ENCODE data around the gene NR3C1.
A peak's percentile ranks its signal among the peaks of the same experiment; 100 is the strongest.

Gene NR3C1

GRCh38 chr5:143374496-143375217 is 28.8 kb downstream of the NR3C1 start:
- no peak for TF ChIP-seq POLR2A (IDR thresholded peaks at IDR 0.05; ENCODE audit: low read depth, low read length)
- DNase-seq (ENCODE audit: insufficient read length, low spot score), result no peak
- peak; percentile 45 for FAIRE-seq

DNA sequence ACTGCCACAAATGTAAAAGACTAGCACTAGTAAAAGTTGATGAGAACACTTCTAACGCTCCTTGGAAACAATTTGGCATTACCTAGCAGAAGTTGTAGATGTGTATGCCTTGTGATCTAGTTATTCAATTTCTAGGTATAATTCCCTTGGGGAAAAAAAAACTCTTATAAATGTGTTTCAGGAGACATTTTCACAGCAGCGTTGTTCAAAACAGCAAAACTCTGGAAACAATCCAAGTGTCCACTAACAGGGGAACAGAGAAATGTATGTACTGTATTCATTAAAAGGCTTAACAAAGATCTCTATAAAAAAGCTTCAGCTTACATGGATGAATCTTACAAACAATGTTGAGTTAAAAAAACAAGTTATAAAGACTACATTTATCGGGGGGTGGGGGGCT is 30.4 kb downstream of the NR3C1 start:
- no peak for TF ChIP-seq POLR2A (IDR thresholded peaks at IDR 0.05; ENCODE audit: low read depth, low read length)
- DNase-seq (ENCODE audit: insufficient read length, low spot score) (no peak), FAIRE-seq (no peak)

DNA sequence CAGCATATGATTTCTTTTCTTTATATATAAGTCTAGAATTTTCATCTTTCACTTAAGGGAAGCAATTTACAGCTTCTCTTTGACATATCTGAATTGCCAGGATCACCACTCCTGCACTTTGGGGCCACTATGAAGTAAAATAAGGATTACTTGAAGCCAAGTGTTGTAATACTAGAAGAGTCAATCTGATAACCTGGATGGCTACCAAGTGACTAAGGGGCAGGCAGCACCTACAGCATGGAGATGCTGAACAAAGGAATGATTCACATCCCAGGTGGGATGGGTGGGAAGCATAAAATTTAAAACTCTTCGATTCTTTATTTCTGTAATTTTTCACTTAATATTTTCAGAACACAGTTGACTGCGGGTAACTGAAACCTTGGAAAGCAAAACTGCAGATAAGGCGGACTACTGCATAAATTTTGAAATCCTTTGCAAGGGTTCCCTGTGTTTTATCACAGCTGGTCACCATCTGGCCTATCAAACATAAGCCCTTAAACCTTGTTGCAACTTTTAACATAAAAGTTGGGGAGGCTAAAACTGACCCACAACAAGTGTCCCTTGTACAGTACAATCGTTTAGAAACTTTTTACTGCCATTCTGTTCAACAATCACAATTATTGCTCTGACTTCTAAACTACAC is 31.2 kb downstream of the NR3C1 start:
- peak; percentile 38 for FAIRE-seq
- no peak for DNase-seq (ENCODE audit: insufficient read length, low spot score)
- TF ChIP-seq POLR2A (IDR thresholded peaks at IDR 0.05; ENCODE audit: low read depth, low read length), result no peak

GRCh38 chr5:143370440-143370839 is 33.0 kb downstream of the NR3C1 start:
- no peak for DNase-seq (ENCODE audit: insufficient read length, low spot score)
- FAIRE-seq, result no peak
- TF ChIP-seq POLR2A (IDR thresholded peaks at IDR 0.05; ENCODE audit: low read depth, low read length), result no peak

GRCh38 chr5:143364061-143364460 is 39.4 kb downstream of the NR3C1 start:
- DNase-seq (ENCODE audit: insufficient read length, low spot score), result no peak
- peak; percentile 69 for FAIRE-seq
- TF ChIP-seq POLR2A (IDR thresholded peaks at IDR 0.05; ENCODE audit: low read depth, low read length), result no peak

GRCh38 chr5:143362664-143363227 is 40.7 kb downstream of the NR3C1 start:
- DNase-seq (ENCODE audit: insufficient read length, low spot score) (no peak), FAIRE-seq (no peak)
- TF ChIP-seq POLR2A (IDR thresholded peaks at IDR 0.05; ENCODE audit: low read depth, low read length), result no peak

DNA sequence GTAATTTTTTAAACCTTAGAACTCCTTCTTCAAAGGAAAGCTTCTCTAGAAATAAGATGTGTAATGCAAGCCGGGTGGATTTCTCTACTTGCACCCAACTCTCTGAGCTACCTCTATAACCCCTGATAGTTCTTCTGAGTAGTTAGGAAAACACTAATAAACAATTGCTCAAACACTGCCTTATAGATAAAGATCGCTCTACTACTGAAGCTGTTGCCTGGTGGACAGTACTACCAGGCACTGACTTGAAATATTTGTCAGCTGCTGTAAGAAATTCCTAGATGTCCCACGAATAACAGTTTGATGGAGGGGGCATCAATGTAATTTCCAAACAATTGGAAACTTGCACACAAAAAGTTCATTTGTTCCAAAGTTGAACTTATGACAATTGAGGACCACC is 42.0 kb downstream of the NR3C1 start:
- TF ChIP-seq POLR2A (IDR thresholded peaks at IDR 0.05; ENCODE audit: low read depth, low read length), result no peak
- DNase-seq (ENCODE audit: insufficient read length, low spot score) (no peak), FAIRE-seq (no peak)

DNA sequence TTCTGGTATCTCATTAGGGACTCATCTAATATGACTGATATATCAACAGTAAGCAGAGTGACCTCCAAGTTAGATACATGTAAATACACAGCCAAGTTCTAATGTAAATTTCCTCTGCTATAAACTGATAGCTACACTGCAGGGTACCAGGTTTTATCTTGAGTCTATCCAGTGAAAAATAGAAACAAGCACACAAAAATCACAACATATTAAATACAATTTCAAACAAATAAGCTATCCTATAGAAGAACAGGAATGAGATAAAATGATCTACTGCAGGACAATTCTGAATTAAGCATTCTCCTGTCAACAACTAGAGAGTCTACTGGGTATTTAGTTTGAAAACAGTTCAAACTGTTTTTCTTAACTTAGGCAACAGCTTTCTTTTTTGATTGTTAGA is 42.7 kb downstream of the NR3C1 start:
- TF ChIP-seq POLR2A (IDR thresholded peaks at IDR 0.05; ENCODE audit: low read depth, low read length), result no peak
- FAIRE-seq (peak; percentile 50), DNase-seq (ENCODE audit: insufficient read length, low spot score) (no peak)

GRCh38 chr5:143359869-143360268 is 43.6 kb downstream of the NR3C1 start:
- no peak for TF ChIP-seq POLR2A (IDR thresholded peaks at IDR 0.05; ENCODE audit: low read depth, low read length)
- DNase-seq (ENCODE audit: insufficient read length, low spot score), result no peak
- no peak for FAIRE-seq

GRCh38 chr5:143356855-143357583 is 46.5 kb downstream of the NR3C1 start:
- FAIRE-seq (no peak), DNase-seq (ENCODE audit: insufficient read length, low spot score) (no peak)
- TF ChIP-seq POLR2A (IDR thresholded peaks at IDR 0.05; ENCODE audit: low read depth, low read length), result no peak

DNA sequence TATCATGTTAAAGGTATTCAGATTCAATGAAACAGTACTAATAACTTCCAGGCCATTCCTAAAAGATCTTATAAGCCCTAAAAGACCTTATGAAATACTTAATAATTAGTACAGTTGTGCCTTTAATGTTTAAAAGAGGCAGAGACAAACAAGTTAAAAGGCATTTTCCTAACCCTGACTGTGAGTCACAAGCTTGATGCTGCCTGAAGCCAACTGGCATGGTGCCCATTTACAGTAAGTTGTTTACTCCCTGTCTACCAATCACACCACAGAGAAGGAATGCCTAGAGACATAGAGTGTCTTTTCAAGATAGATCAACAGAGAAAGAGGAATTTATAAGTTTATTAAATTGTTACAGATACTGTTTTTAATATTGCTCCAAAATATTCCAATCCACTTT is 47.8 kb downstream of the NR3C1 start:
- peak; percentile 99 for FAIRE-seq
- DNase-seq (ENCODE audit: insufficient read length, low spot score), result peak; percentile 62
- TF ChIP-seq POLR2A (IDR thresholded peaks at IDR 0.05; ENCODE audit: low read depth, low read length), result no peak

- TF ChIP-seq POLR2A (IDR thresholded peaks at IDR 0.05; ENCODE audit: low read depth, low read length), result no peak
- no peak for DNase-seq (ENCODE audit: insufficient read length, low spot score)
- FAIRE-seq, result no peak
Observed at GRCh38 chr5:143354025-143354424, 49.5 kb downstream of the NR3C1 start.

DNA sequence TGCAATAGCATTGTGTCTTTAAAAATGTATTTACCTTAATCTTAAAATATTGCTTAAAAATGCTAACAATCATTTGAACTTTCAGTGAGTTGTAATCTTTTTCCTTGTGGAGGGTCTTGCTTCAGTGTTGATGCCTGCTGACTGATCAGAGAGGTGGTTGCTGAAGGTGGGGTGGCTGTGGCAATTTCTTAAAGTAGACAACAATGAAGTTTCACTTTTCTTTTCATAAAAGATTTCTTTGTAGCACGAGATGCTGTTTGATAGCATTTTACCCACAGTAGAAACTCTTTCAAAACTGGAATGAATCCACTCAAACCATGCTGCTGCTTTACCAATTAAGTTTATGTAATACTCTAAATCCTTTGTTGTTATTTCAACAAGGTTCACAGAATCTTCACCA is 50.8 kb downstream of the NR3C1 start:
- FAIRE-seq, result no peak
- DNase-seq (ENCODE audit: insufficient read length, low spot score), result no peak
- no peak for TF ChIP-seq POLR2A (IDR thresholded peaks at IDR 0.05; ENCODE audit: low read depth, low read length)

All from H54 (cell line).